NCI-H69 (cell line): Measurements from ENCODE around the gene LAMA1.
"Not testable (repeated sequence)": the region's sequence is repeated elsewhere in the genome, so short reads cannot be mapped to it uniquely, and the experiment has no call there.

ENCODE experiments used
- DNase-seq: peaks from one replicate; lab custom pipeline; 2025; lab: John Stamatoyannopoulos, UW

The LAMA1 gene, protein sequence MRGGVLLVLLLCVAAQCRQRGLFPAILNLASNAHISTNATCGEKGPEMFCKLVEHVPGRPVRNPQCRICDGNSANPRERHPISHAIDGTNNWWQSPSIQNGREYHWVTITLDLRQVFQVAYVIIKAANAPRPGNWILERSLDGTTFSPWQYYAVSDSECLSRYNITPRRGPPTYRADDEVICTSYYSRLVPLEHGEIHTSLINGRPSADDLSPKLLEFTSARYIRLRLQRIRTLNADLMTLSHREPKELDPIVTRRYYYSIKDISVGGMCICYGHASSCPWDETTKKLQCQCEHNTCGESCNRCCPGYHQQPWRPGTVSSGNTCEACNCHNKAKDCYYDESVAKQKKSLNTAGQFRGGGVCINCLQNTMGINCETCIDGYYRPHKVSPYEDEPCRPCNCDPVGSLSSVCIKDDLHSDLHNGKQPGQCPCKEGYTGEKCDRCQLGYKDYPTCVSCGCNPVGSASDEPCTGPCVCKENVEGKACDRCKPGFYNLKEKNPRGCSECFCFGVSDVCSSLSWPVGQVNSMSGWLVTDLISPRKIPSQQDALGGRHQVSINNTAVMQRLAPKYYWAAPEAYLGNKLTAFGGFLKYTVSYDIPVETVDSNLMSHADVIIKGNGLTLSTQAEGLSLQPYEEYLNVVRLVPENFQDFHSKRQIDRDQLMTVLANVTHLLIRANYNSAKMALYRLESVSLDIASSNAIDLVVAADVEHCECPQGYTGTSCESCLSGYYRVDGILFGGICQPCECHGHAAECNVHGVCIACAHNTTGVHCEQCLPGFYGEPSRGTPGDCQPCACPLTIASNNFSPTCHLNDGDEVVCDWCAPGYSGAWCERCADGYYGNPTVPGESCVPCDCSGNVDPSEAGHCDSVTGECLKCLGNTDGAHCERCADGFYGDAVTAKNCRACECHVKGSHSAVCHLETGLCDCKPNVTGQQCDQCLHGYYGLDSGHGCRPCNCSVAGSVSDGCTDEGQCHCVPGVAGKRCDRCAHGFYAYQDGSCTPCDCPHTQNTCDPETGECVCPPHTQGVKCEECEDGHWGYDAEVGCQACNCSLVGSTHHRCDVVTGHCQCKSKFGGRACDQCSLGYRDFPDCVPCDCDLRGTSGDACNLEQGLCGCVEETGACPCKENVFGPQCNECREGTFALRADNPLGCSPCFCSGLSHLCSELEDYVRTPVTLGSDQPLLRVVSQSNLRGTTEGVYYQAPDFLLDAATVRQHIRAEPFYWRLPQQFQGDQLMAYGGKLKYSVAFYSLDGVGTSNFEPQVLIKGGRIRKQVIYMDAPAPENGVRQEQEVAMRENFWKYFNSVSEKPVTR (N-terminal part only)

DNA sequence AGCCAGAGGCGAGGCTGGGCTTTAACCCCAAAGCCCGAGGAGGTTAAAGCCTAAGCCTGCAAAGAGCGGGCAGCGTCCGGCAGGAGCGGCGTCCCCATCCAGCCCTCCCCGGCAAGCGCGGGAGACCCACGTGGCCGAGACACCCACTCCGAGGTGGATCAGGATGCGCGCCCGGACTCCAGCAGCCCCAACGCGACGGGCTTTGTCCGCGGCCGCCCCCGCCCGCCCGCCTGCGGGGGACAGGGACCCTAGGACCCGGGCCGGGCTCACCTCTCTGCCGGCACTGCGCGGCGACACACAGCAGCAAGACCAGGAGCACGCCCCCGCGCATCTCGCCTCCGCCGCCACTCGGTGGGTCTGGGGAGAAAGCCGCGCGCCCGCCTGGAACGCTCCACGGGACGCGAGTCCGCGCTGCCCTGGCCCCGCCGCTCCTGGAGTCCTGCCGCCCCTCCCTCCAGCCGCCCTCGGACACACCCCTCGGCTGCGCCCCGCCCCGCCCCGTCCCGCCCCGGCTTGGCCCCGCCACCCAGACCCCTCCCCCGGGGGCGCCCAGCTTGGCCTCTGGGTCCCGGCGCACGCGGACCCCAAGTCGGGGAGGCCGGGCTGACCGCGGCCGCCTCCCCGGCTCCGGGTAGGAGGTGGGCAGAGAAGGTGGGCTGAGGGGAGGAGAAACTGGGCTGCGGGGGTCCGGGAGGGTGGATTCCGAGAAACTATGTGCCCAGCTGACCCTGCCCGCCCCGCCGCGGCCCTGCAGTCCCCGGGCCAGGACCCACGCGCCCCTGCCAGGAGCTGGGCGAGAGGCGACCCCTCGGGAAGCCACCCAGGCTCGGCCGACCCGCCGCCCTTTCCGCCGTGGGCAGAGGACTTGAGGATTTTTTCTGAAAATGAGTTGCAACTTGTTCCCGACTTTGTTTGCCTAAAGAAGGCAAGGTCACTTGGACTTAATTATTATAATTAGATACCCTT lies at the start of gene LAMA1:
Gene LAMA1, minus strand, starts transcription at position 408 of the 966 bp plus-strand sequence. Its CDS starts 77 bp downstream, at position 331.
- peak; percentile 37 for DNase-seq

DNA sequence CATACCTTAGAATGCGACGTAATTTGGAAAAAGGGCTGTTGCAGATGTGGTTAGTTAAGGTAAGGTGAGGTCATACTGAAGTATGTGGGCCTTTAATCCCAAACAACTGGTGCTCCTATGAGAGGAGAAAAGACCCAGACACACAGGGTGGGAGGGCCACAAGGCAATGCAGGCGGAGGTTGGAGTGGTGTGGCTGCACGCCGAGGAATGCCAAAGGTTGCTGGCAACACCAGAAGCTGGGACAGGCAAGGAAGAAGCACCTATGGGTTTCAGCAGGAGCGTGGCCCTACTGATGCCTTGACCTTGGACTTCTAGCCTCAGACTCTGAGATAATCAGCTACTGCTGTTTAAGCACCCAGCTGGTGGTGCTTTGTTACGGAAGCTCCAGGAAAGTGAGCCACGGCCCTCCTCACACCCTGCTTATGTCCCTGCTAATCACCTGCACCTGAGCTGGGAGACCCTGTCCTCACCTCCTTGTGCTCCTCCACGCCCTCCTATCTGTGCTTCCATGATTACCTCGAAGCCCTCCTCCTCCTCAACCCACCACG lies 48.3 kb upstream of the LAMA1 start:
- DNase-seq: no peak

GRCh38 chr18:7164323-7165004 lies 46.9 kb upstream of the LAMA1 start:
- DNase-seq: peak; percentile 40

- DNase-seq: no peak
Observed at GRCh38 chr18:7158216-7158615, 40.6 kb upstream of the LAMA1 start.

DNA sequence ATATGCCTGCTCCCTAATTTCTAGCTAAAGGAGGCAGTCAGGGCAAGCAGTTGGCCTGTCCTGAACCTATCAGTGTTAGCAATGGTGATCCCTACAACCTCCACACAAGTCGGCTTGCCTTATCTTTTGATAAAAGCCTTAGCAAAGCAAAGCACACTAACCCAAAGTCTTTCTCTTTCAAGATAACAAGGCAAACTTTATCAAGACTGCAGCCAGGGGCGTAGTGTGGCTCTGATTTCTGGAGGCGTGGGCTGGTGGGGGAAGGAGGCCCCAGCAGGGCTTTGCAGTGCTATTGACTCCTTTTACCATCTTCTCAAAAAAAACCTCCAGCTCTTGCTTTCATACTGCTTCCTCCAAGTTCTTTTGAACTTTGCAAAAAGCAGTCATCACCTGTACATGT lies 40.2 kb upstream of the LAMA1 start:
- no peak for DNase-seq

DNA sequence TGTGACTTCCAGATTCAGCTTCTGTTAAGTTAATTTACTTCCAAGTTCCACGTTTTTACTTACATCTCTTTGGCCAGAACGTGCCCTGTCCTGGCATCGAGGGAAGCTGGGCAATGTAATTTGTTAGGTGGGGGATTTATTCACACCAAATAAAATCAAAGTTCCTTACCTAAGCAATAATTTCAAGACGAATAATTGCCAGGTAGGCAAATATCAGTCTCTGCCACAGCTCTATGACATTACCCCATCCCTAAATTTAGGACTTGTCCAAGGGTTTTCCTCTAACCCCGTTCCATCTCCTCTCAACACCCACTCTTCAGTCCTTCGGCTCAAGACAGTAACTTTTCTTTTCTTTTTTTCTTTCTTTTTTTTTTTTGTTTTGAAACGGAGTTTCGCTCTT lies 38.3 kb upstream of the LAMA1 start:
- DNase-seq: no peak

DNA sequence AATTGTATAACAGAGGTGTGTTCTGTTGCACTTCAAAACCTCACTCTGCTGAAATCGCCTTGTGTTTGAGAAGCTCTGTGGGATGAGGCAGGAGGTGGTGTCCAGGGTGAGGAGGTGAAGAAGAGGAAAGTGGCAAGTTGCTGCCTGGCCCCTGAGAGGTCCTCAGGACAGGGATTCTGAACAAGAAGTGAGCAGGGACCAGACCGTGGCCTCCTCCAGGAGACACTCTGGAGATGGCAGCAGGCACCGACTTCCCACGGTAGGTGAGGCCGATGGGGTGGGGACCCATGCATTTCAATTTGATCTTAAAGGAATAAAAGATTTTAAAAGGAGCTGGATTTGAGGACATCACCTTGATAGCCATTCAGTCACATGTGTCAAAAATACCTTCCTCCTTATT lies 37.5 kb upstream of the LAMA1 start:
- DNase-seq: no peak

DNA sequence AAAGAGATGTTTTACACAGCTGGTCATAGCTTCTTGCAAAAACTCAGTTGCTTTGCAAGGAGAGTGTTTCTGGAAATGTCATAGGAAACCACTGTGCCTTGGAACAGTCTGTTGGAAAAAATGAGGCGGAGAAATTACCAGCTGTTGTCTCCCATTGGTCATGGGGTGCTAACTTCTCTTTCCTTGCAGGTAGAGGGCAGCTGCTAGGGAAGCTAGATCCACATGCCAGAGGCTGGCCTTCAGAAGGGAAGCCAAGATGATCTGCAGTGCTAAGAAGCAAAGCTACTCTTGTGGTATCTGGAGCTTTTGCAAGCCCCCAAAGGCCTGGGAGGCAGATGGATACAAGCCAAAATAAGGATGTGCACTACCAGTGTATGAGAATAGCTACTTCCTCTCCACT lies 34.8 kb upstream of the LAMA1 start:
- no peak for DNase-seq

- no peak for DNase-seq
Observed at GRCh38 chr18:7147399-7147798, 29.8 kb upstream of the LAMA1 start.

DNA sequence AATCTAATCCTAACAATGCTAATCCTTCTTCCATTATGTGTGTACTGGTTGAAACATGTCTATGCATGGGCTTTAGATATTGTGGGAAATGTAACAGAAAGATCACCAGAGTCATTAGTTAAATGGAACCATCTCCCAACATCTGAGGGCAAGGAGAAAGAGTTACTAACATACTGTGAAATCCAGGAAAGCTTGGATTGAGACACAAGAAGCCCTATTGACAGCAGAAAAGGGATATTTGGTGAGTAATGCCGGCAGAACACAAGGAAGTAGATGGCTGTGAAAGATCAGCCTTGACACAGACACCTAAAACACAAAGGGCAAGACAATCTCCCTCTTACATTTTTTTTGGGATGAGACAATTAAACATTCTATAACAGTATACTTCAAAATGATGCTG lies 28.5 kb upstream of the LAMA1 start:
- DNase-seq: no peak

- not testable (repeated sequence) for DNase-seq
Observed at GRCh38 chr18:7144921-7145320, 27.3 kb upstream of the LAMA1 start.

DNA sequence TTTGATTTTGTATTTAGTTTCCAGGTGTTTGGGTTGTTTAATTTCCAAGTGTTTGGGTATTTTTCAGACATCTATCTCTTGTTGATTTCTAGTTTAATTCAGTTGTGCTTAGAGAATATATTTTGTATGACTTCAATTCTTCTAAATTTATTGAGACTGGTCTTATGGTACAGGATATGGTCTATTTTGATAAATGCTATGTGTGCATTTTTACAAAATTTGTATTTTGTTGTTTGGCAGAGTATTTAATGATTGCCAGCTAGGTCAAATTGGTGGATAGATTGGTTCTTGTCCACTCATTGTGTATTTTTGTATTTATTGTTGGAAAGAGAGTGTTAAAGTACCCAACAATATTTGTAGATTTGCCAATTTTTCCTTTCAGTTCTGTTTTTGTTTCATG lies 23.7 kb upstream of the LAMA1 start:
- no peak for DNase-seq

GRCh38 chr18:7139409-7139808 lies 21.8 kb upstream of the LAMA1 start:
- DNase-seq: no peak

- DNase-seq: no peak
Observed at GRCh38 chr18:7133181-7133580, 15.6 kb upstream of the LAMA1 start.

GRCh38 chr18:7132356-7133150 lies 15.0 kb upstream of the LAMA1 start:
- no peak for DNase-seq

DNA sequence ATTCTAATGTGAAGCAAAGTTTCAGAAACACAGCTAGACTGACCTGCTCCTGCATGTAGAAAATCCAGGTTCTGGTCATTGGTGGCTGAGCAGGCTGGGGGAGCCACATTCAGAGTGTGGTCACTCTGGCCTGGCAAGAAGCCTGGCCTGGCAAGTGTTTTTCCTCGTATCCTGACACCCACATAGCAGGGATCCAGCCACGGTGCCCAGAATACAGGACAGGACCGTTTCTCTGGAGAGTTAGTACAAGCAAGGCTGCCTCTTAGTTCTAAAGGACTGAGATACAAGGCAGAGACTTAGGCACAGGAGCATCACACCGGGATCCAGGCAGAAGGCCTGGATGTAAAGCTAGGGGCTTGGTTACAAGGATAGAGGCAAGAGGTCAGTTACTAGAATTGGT lies 4.8 kb upstream of the LAMA1 start:
- DNase-seq: no peak

DNA sequence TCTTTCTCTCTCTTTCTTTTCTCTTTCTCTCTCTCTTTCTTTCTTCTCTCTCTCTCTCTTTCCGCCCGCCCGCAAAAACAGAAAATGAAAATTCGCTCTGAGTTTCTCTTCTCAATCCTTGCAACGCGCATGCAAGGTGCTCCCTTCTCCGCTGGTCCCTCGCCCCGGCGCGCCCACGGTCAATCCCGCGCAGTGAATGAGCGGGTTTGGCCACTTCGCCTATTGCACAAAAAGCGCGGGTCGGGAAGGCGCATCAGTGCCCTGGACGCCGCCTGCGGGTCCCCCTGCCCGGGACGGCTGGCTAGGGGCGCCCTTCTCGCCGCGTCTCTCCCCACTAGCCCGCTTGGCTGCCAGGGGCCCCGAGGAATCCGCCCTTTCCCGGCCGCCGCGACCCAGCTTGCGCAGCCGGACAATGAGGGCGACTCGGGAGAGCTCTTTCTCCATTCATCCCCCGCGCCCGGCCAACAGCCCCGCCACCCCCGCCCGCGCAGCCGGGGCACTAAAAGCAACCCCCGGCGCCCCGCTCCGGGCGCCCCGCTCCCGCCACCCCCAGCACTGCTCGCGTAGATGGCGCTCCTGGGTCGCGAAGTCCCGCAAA lies 706 bp downstream of the LAMA1 start:
- DNase-seq: peak; percentile 41

GRCh38 chr18:7116001-7116730 lies 1.4 kb downstream of the LAMA1 start:
- DNase-seq: peak; percentile 55
